Loucy (cell line): ENCODE results near the gene CFAP300.

ENCODE experiments used
- CTCF ChIP-seq: fragments of 200-600 bp; sonication (generic); conservative IDR thresholded peaks from 2 replicates; pipeline ENCODE4 v1.5.1; 2014; ENCODE audit warnings: mild to moderate bottlenecking, antibody characterized with exemption, low read length
- EZH2phosphoT487 ChIP-seq: fragments of 200-600 bp; IDR thresholded peaks from 2 replicates; pipeline ENCODE4 v1.6.1; 2018; ENCODE audit warnings: antibody characterized with exemption, mild to moderate bottlenecking, moderate library complexity, borderline replicate concordance

GRCh38 chr11:102112509-102112821, 65.2 kb downstream of the CFAP300 start:
- TF ChIP-seq CTCF, result no peak
- TF ChIP-seq EZH2phosphoT487, result no peak
